SK-N-SH (cell line): ENCODE measurements around the gene UBIAD1.

Experiments
- CHD2 ChIP-seq: fragments of 150-350 bp; IDR thresholded peaks from 2 replicates; pipeline ENCODE4 v1.6.1; 2018; ENCODE audit warnings: low read length; ENCODE audit not compliant: partially characterized antibody
- FOXM1 ChIP-seq: IDR thresholded peaks from 2 replicates; pipeline ENCODE4 v1.4.0; 2012; ENCODE audit warnings: low read depth, mild to moderate bottlenecking
- GABPA ChIP-seq: IDR thresholded peaks from 2 replicates; pipeline ENCODE4 v1.4.0; 2012; ENCODE audit warnings: low read depth, mild to moderate bottlenecking
- POLR2AphosphoS5 ChIP-seq: IDR thresholded peaks from 2 replicates; pipeline ENCODE4 v1.6.1; 2012; ENCODE audit warnings: low read depth, low read length
- RXRA ChIP-seq: IDR thresholded peaks from 2 replicates; pipeline ENCODE4 v1.4.0; 2012; ENCODE audit warnings: low read depth, mild to moderate bottlenecking, borderline replicate concordance
- SIN3A ChIP-seq: IDR thresholded peaks from 2 replicates; pipeline ENCODE4 v1.6.1; 2012; ENCODE audit warnings: low read depth, mild to moderate bottlenecking, low read length, moderate library complexity, borderline replicate concordance
- YY1 ChIP-seq: IDR thresholded peaks from 2 replicates; pipeline ENCODE4 v1.4.0; 2012; ENCODE audit warnings: low read depth, mild to moderate bottlenecking
- TF ChIP-seq, protein P1 (sequence below): fragments of 200-600 bp; sonication (generic); IDR thresholded peaks from 2 replicates; pipeline ENCODE4 v1.6.1; 2017; ENCODE audit warnings: antibody characterized with exemption, mild to moderate bottlenecking, moderate library complexity
- TF ChIP-seq, protein P2 (sequence below): fragments of 150-350 bp; IDR thresholded peaks from 2 replicates; pipeline ENCODE4 v1.6.1; 2017; ENCODE audit warnings: antibody characterized with exemption, low read length, low read depth, borderline replicate concordance
- TF ChIP-seq, protein P3 (sequence below): IDR thresholded peaks from 2 replicates; pipeline ENCODE4 v1.4.0; 2012; ENCODE audit warnings: low read depth, borderline replicate concordance

DNA sequence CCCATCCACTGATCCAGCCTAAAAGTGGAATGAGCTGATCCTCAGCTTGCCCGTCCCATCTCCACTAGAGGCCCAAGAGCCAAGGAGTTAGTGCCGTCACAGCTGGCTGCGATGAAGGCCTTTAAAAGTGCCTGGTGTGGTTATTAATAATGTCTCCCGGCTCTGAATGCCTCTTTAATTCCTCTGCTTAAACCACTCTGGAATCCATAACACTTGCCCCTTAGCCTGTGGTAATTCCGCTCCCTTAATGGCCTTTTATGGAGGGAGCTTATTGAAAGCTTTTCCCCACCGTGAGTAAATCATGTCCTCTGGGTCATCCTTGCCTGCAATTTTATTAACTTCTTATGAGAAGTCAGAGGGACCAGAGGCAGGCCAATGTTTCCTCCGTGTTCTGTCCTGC, 55.4 kb downstream of the UBIAD1 start:
- TF ChIP-seq GABPA = no peak
- TF ChIP-seq, protein P1, sequence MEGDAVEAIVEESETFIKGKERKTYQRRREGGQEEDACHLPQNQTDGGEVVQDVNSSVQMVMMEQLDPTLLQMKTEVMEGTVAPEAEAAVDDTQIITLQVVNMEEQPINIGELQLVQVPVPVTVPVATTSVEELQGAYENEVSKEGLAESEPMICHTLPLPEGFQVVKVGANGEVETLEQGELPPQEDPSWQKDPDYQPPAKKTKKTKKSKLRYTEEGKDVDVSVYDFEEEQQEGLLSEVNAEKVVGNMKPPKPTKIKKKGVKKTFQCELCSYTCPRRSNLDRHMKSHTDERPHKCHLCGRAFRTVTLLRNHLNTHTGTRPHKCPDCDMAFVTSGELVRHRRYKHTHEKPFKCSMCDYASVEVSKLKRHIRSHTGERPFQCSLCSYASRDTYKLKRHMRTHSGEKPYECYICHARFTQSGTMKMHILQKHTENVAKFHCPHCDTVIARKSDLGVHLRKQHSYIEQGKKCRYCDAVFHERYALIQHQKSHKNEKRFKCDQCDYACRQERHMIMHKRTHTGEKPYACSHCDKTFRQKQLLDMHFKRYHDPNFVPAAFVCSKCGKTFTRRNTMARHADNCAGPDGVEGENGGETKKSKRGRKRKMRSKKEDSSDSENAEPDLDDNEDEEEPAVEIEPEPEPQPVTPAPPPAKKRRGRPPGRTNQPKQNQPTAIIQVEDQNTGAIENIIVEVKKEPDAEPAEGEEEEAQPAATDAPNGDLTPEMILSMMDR = no peak
- TF ChIP-seq FOXM1 = no peak
- no peak for TF ChIP-seq RXRA
- no peak for TF ChIP-seq YY1
- TF ChIP-seq SIN3A = no peak
- no peak for TF ChIP-seq POLR2AphosphoS5
- TF ChIP-seq, protein P2, sequence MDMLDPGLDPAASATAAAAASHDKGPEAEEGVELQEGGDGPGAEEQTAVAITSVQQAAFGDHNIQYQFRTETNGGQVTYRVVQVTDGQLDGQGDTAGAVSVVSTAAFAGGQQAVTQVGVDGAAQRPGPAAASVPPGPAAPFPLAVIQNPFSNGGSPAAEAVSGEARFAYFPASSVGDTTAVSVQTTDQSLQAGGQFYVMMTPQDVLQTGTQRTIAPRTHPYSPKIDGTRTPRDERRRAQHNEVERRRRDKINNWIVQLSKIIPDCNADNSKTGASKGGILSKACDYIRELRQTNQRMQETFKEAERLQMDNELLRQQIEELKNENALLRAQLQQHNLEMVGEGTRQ = no peak
- TF ChIP-seq, protein P3, sequence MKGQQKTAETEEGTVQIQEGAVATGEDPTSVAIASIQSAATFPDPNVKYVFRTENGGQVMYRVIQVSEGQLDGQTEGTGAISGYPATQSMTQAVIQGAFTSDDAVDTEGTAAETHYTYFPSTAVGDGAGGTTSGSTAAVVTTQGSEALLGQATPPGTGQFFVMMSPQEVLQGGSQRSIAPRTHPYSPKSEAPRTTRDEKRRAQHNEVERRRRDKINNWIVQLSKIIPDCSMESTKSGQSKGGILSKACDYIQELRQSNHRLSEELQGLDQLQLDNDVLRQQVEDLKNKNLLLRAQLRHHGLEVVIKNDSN = no peak
- no peak for TF ChIP-seq CHD2
